Mucosa of stomach (tissue), 1 donor: Measurements from ENCODE around the gene NPY2R.

Experiments
- H3K27me3 ChIP-seq: one replicate; pipeline ENCODE4 v1.7.0; 2013; ENCODE audit warnings: mild to moderate bottlenecking, low read length; ENCODE audit not compliant: control insufficient read depth, insufficient read depth
- H3K36me3 ChIP-seq: one replicate; pipeline ENCODE4 v1.7.0; 2013; ENCODE audit warnings: low read length; ENCODE audit not compliant: control insufficient read depth, insufficient read depth
- H3K4me1 ChIP-seq: one replicate; pipeline ENCODE4 v1.7.0; 2013; ENCODE audit warnings: mild to moderate bottlenecking, low read length; ENCODE audit not compliant: control insufficient read depth, insufficient read depth
- H3K4me3 ChIP-seq: one replicate; pipeline ENCODE4 v1.7.0; 2013; ENCODE audit warnings: low read length
- H3K9ac ChIP-seq: one replicate; pipeline ENCODE4 v1.7.0; 2013; ENCODE audit warnings: mild to moderate bottlenecking, low read length, moderate library complexity
- H3K9me3 ChIP-seq: one replicate; pipeline ENCODE4 v1.7.0; 2013; ENCODE audit warnings: mild to moderate bottlenecking, low read length, moderate library complexity; ENCODE audit not compliant: control insufficient read depth
- donor health status: Pancreatic carcinoma.

NPY2R gene

DNA sequence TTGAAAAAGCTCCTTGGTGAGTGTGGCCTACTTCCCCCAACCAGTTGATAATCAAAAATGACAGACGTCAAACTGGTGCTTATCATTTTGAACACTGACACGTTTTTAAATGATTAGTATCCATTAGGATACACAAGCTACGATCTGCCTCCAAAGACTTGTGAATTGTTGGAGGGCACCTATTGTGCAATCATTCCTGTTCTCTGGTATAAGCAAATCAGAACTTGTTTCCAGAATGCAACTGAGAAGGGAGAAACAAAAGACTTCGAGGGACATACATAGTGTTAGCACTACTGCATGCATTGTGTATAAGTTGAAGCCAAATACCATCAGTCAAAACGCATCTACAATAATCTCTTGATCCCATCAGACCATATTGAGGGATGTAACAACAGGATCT lies 11.6 kb downstream of the NPY2R start:
- H3K4me3 ChIP-seq = no peak overlapping the region
- no peaks in the 10 kb centered on the region for H3K9me3 ChIP-seq
- no peaks in the 10 kb centered on the region for H3K36me3 ChIP-seq
- H3K4me1 ChIP-seq = no peaks in the 10 kb centered on the region
- H3K9ac ChIP-seq = no peak overlapping the region
- H3K27me3 ChIP-seq = no peaks in the 10 kb centered on the region

DNA sequence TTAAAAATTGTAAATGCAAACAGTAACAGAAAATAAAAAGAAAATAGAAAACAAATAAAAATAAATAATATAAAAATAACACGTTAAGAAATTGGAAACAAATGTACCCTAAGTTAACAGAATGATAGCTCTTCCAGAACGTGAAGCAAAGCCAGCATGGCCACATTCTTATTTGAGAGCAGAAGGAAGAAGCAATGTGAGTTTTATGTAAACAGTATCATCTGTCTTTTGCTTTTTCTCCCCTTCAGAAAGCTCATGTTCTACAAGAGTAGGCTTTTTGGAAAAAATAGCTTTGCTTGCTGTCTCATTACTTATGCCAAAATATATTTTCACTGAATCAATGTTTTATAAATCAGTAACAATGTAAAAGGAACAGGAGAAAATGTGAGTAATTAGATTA lies 18.7 kb downstream of the NPY2R start:
- Histone ChIP-seq H3K4me3 (no peak overlapping the region), H3K9me3 (no peaks in the 10 kb centered on the region), H3K4me1 (no peaks in the 10 kb centered on the region), H3K9ac (no peak overlapping the region), H3K27me3 (no peaks in the 10 kb centered on the region), H3K36me3 (no peaks in the 10 kb centered on the region)

DNA sequence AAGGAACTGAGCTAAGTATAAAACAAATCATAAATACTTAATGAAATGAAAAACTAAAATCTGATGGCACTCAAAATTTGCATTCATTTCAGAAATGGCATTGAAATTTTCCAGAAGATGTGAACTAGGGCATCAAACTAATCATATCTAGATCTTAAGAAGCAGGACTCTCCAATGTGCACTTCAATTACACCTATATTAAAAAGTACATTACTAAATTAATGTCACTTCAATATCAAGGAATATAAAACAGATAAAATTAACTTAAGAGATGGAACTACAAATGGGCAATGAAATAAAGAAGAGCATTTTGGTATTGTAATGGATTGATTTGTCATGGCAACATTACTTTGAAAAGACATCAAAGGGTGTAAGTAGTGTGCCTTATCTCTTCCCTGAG lies 20.3 kb downstream of the NPY2R start:
- no peak overlapping the region for H3K4me3 ChIP-seq
- no peaks in the 10 kb centered on the region for H3K27me3 ChIP-seq
- H3K9me3 ChIP-seq = no peaks in the 10 kb centered on the region
- H3K4me1 ChIP-seq = no peaks in the 10 kb centered on the region
- no peaks in the 10 kb centered on the region for H3K36me3 ChIP-seq
- no peak overlapping the region for H3K9ac ChIP-seq

DNA sequence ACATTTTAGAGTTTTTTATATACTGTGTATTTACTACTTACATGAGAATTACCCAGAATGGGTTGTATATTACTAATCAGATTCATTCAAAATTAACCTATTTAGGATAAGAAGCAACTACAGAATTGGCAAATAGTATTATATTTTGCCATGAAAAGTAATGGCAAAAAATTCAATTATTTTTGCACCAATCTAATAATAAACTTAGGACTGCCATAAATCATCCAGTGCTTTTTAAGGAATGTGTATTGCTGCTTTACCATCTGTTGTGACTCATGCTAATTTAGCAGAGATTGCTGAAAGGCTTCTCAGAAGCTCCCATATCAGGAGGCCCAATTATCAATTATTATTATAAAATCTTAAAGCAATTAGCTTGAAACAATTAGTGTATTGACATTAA lies 24.0 kb downstream of the NPY2R start:
- Histone ChIP-seq H3K9ac (no peak overlapping the region), H3K36me3 (no peaks in the 10 kb centered on the region), H3K27me3 (no peaks in the 10 kb centered on the region), H3K4me3 (no peak overlapping the region), H3K4me1 (no peaks in the 10 kb centered on the region), H3K9me3 (no peaks in the 10 kb centered on the region)

DNA sequence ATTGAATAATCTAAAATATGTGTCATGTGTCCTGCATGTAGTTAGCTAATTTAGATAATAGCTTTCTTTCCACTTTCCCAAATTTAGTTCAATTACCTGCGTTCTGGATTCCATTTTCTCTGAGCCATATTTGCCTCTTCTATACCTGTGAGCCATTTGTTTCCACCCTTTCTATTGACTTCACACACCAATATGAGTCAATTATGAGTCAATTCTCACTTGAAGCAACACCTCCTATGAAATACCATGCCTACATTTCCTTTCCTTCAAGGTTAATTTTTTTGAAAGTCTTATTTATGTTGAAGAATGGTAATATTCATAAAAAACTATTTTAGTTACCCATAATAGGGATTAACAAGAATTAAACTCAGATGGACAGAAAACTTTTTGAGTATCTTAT lies 25.8 kb downstream of the NPY2R start:
- no peaks in the 10 kb centered on the region for H3K4me1 ChIP-seq
- H3K9ac ChIP-seq = no peak overlapping the region
- H3K9me3 ChIP-seq = no peaks in the 10 kb centered on the region
- H3K27me3 ChIP-seq = no peaks in the 10 kb centered on the region
- H3K4me3 ChIP-seq = no peak overlapping the region
- no peaks in the 10 kb centered on the region for H3K36me3 ChIP-seq

DNA sequence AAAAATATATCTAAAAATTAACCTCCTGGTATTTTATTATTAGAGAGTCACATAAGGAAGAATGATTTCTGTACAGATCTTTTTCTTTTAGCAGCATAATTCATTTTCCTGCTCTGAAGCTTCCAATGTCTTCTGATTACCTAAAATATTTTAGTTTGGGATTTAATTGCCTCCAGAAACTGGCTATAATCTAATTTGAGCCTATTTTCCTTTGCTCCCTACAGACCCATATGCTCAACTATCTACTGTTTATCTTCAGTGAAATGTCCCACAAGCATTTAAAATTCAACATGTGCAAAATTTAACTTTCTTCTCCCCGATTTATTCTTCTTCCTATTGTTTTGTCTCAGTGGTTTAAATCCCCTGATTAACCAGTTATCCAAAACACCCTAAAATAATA lies 29.1 kb downstream of the NPY2R start:
- Histone ChIP-seq H3K4me1 (no peaks in the 10 kb centered on the region), H3K36me3 (no peaks in the 10 kb centered on the region), H3K27me3 (no peaks in the 10 kb centered on the region), H3K9ac (no peak overlapping the region), H3K9me3 (no peaks in the 10 kb centered on the region), H3K4me3 (no peak overlapping the region)

DNA sequence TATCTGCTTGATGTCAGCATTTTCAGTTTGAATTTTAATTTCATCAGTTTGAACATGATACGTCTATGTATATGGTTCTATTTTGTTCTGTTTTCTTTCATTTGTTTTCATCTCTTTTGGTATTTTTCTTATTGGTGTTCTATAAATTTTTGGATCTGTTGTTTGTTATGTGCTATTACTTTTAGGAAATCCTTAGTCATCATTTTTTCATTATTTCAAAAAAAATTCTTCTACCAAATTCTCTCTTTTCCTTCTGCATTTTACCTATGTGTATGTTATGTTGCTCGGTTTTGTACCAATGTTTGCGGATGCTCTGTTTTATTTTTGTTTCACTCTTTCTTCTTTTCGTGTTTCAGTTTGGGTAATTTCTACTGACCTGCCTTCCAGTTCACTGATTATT lies 32.8 kb downstream of the NPY2R start:
- Histone ChIP-seq H3K9ac (no peak overlapping the region), H3K27me3 (no peaks in the 10 kb centered on the region), H3K4me3 (no peak overlapping the region), H3K36me3 (no peaks in the 10 kb centered on the region), H3K4me1 (no peaks in the 10 kb centered on the region), H3K9me3 (no peaks in the 10 kb centered on the region)

DNA sequence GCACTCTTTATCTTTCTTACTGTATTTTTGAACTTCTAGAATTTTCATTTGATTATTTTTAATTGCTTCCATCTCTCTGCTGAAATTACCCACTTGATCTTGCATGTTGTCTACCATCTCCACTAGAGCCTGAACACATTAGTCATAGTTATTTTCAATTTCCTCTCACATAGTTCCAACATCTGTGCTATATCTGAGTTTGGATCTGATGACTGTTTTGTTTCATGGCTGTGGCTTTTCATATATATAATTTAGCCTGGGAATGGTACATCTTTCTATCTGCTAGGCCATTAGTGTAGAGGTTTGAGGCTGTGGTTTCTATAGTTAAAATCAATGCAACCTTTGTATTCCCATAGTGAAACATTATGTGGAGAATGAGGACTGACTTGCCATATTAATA lies 33.2 kb downstream of the NPY2R start:
- no peaks in the 10 kb centered on the region for H3K4me1 ChIP-seq
- no peaks in the 10 kb centered on the region for H3K36me3 ChIP-seq
- no peak overlapping the region for H3K4me3 ChIP-seq
- no peaks in the 10 kb centered on the region for H3K27me3 ChIP-seq
- H3K9ac ChIP-seq = no peak overlapping the region
- no peaks in the 10 kb centered on the region for H3K9me3 ChIP-seq

DNA sequence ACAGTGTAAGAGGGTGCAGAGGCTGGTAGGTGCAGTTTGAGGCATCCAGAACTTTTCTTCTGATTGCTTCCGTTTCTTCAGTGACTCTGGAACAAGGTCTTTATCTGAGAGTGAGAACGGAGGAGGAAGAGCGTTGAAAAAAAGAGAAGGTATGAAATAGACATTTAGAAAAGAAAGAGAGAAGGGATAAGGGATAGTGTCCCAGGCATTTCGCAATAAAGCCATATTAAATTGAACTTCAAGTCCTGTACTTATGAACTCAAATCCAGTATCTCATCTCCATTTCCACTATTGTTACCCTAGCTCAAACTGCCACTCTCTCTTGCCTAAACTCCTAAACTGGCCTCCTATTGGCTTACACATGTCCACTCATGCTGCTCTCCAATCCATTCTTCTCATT lies 36.7 kb downstream of the NPY2R start:
- Histone ChIP-seq H3K9me3 (no peaks in the 10 kb centered on the region), H3K4me3 (no peak overlapping the region), H3K36me3 (no peaks in the 10 kb centered on the region), H3K4me1 (no peaks in the 10 kb centered on the region), H3K27me3 (no peaks in the 10 kb centered on the region), H3K9ac (no peak overlapping the region)

DNA sequence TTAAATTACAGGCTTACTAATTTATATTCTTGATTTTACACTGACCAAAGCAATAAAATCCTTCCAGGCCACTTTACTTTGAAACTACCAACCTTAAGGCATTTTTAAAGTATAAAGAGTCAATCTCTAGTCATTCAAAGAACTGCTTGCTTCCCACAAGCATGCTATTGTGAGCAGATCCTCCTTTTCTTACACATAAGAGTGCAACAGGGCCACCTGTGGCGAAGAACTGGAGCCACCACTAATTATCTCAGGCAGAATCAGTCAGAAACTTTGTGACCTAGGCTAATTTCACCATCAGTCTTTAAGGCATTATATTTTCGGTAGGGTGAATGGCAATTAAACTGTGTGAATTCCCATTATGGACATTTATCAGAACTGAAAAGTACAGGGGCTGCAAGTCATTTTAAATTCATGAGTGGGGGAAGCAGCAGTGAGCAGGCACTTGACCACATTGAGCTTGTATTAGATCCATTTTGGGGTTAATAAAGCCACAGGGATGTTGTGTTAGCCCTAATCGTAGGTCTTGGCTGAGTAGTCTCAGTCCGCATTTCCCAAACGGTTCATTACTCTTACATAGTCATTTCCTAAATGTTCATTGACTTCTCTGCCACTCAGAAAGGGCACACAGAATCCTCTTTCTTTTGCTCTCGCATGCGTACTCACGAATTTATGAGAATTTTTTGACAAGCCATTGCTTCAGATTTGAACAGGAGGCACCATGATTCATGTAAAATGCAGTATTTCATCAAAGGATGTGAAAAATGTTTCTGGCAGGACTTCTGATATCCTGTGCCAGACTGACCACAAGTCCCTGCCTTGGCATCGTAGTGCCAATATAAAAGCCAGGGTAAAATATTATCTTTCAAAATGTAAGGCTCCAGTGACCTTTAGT lies 39.8 kb downstream of the NPY2R start:
- Histone ChIP-seq H3K27me3 (no peaks in the 10 kb centered on the region), H3K4me1 (no peaks in the 10 kb centered on the region), H3K4me3 (no peak overlapping the region), H3K36me3 (no peaks in the 10 kb centered on the region), H3K9ac (no peak overlapping the region), H3K9me3 (no peaks in the 10 kb centered on the region)

DNA sequence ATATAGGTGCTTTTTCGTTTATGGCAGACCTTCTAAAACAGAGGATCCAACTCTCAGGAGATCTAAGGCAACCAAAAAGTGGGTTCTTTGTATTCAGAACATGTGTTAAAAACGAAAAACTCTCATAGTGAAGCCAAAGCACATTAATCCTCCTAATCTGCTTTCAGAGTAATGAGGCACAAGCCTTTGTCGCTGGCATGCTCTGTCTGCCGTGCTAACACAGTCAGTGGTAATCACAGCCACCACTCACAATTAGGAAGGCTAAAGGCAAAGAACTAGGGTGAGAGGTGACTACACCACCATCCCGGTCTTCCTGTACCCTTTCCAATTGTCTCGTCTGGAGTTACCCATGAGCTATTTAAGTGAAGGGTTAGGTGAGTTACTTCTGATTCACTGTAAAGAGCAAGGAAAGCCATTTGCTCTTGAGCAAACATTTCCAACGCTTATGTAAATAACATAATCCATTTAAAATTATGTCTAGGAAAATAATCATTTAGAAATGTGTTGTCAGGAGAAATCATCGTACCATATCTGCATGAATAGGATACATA lies 40.7 kb downstream of the NPY2R start:
- Histone ChIP-seq H3K4me1 (no peaks in the 10 kb centered on the region), H3K27me3 (no peaks in the 10 kb centered on the region), H3K9me3 (no peaks in the 10 kb centered on the region), H3K9ac (no peak overlapping the region), H3K36me3 (no peaks in the 10 kb centered on the region), H3K4me3 (no peak overlapping the region)

DNA sequence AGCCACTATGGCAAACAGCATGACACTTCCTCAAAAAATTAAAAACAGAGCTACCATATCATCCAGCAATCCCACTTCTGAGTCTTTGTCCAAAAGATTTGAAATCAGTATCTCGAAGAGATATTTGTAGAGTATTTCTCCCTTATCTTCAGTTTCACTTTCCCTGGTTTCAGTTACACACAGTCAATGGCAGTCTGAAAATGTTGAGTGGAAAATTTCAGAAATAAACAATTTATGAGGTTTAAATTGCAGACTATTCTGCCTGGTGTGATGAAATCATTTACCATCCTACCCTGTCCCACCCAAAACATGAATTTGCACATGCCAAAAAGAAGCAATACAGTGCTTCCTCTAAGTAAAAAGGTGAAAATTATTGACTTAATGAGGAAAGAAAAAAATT lies 43.9 kb downstream of the NPY2R start:
- Histone ChIP-seq H3K27me3 (no peaks in the 10 kb centered on the region), H3K9ac (no peak overlapping the region), H3K4me1 (no peaks in the 10 kb centered on the region), H3K9me3 (no peaks in the 10 kb centered on the region), H3K4me3 (no peak overlapping the region), H3K36me3 (no peaks in the 10 kb centered on the region)
